Measurements from ENCODE around the gene GPR161. TPM values are rescaled to one million over a fixed set of nuclear protein-coding genes. Genes with fewer than 3 reads are reported as not detected.
"Not testable (repeated sequence)": the region's sequence is repeated elsewhere in the genome, so short reads cannot be mapped to it uniquely, and the experiment has no call there.

Gene GPR161
- polyA plus RNA-seq, 1 donor = 7.7 TPM

- Histone ChIP-seq H3K36me3 (ENCODE audit: control insufficient read depth, insufficient read depth, low read length) (no peaks in the 10 kb centered on the region), H3K4me1 (ENCODE audit: control insufficient read depth, insufficient read depth, low read length) (peaks cover 9% of the 10 kb centered on the region), H3K27me3 (ENCODE audit: control insufficient read depth, insufficient read depth, low read length) (no peaks in the 10 kb centered on the region), H3K9me3 (ENCODE audit: control insufficient read depth, low read depth, low read length) (no peaks in the 10 kb centered on the region), H3K4me3 (ENCODE audit: low read length) (no peak overlapping the region), H3K27ac (ENCODE audit: low read length) (no peak overlapping the region)
- no peak for DNase-seq
- 53% methylated on average over 2 of the region's 2 CpGs for WGBS (ENCODE audit: insufficient coverage, low lambda C conversion rate)
These were observed 31.1 kb upstream of the GPR161 start for GRCh38 chr1:168167806-168168205.

GRCh38 chr1:168164771-168165170 is 28.0 kb upstream of the GPR161 start:
- H3K4me1 ChIP-seq (ENCODE audit: control insufficient read depth, insufficient read depth, low read length) = peaks cover 9% of the 10 kb centered on the region
- H3K4me3 ChIP-seq (ENCODE audit: low read length) = no peak overlapping the region
- H3K36me3 ChIP-seq (ENCODE audit: control insufficient read depth, insufficient read depth, low read length) = no peaks in the 10 kb centered on the region
- no CpG with 5 or more reads among the region's 3 CpGs for WGBS (ENCODE audit: insufficient coverage, low lambda C conversion rate)
- H3K27ac ChIP-seq (ENCODE audit: low read length) = no peak overlapping the region
- peaks cover 5% of the 10 kb centered on the region for H3K9me3 ChIP-seq (ENCODE audit: control insufficient read depth, low read depth, low read length)
- no peaks in the 10 kb centered on the region for H3K27me3 ChIP-seq (ENCODE audit: control insufficient read depth, insufficient read depth, low read length)
- DNase-seq = no peak

DNA sequence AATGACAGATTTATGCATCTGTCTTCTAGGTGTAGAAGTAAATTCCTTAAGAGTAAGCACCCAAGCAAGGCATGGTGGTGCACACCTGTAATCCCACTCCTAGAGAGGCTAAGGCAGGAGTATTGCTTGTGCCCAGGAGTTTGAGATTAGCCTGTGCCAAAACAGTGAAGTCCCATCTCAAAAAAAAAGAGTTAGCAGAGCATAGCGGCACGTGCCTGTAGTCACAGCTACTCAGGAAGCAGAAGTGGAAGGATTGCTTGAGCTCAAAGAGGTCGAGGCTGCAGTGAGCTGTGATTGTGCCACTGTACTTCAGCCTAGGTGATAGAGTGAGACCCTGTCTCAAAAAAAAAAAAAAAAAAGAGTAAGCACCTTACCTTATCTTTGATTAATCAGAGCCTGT is 26.9 kb upstream of the GPR161 start:
- WGBS (ENCODE audit: insufficient coverage, low lambda C conversion rate) = 0% methylated on average over 1 of the region's 3 CpGs
- Histone ChIP-seq H3K36me3 (ENCODE audit: control insufficient read depth, insufficient read depth, low read length) (no peaks in the 10 kb centered on the region), H3K4me3 (ENCODE audit: low read length) (no peak overlapping the region), H3K27me3 (ENCODE audit: control insufficient read depth, insufficient read depth, low read length) (no peaks in the 10 kb centered on the region), H3K27ac (ENCODE audit: low read length) (no peak overlapping the region), H3K4me1 (ENCODE audit: control insufficient read depth, insufficient read depth, low read length) (peaks cover 9% of the 10 kb centered on the region), H3K9me3 (ENCODE audit: control insufficient read depth, low read depth, low read length) (peaks cover 5% of the 10 kb centered on the region)
- peak in 1 of 2 donors; percentile 12 for DNase-seq

GRCh38 chr1:168161459-168161858 is 24.7 kb upstream of the GPR161 start:
- no peaks in the 10 kb centered on the region for H3K27me3 ChIP-seq (ENCODE audit: control insufficient read depth, insufficient read depth, low read length)

DNA sequence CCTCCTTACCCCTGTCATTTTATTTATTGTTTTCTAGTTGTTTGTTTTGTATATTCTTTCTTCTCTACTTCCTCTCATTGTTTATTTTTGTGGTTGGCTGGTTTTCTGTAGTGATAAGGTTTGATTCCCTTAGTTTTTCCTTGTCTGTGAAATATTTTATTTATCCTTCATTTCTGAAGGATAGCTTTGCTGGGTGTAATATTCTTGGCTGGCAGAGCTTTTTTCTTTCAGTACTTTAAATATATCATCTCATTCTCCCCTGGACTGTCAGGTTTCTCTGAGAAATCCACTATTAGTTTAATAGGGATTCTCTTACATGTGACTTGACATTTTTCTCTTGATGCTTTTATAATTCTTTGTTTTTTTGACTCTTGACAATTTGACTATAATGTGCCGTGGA is 23.2 kb upstream of the GPR161 start:
- H3K9me3 ChIP-seq (ENCODE audit: control insufficient read depth, low read depth, low read length) = peaks cover 9% of the 10 kb centered on the region
- 89% methylated on average over 1 of the region's 1 CpG for WGBS (ENCODE audit: insufficient coverage, low lambda C conversion rate)
- no peak for DNase-seq
- no peak overlapping the region for H3K4me3 ChIP-seq (ENCODE audit: low read length)
- H3K36me3 ChIP-seq (ENCODE audit: control insufficient read depth, insufficient read depth, low read length) = no peaks in the 10 kb centered on the region
- H3K27ac ChIP-seq (ENCODE audit: low read length) = no peak overlapping the region
- no peaks in the 10 kb centered on the region for H3K27me3 ChIP-seq (ENCODE audit: control insufficient read depth, insufficient read depth, low read length)
- H3K4me1 ChIP-seq (ENCODE audit: control insufficient read depth, insufficient read depth, low read length) = peaks cover 9% of the 10 kb centered on the region

More at GRCh38 chr1:168161459-168161858, 24.7 kb upstream of the GPR161 start:
- DNase-seq = no peak
- Histone ChIP-seq H3K9me3 (ENCODE audit: control insufficient read depth, low read depth, low read length) (peaks cover 9% of the 10 kb centered on the region), H3K27ac (ENCODE audit: low read length) (no peak overlapping the region), H3K4me1 (ENCODE audit: control insufficient read depth, insufficient read depth, low read length) (peaks cover 9% of the 10 kb centered on the region), H3K4me3 (ENCODE audit: low read length) (no peak overlapping the region), H3K36me3 (ENCODE audit: control insufficient read depth, insufficient read depth, low read length) (no peaks in the 10 kb centered on the region)
- WGBS (ENCODE audit: insufficient coverage, low lambda C conversion rate) = no CpG with 5 or more reads among the region's 2 CpGs

DNA sequence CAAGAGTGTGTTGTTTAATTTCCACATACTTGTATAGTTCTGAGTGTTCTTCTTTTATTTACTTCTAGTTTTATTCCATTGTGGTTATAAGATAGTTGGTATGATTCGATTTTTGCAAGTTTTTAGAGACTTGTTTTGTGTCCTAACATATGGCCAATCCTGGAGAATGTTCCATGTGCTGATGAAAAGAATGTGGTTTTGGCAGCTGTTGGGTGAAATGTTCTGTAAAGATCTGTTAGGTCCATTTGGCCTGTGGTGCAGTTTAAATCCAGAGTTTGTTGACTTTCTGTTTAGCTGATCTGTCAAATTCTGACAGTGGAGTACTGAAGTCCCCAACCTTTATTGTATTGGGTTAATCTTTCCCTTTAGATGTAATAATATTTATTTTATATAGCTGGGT is 22.5 kb upstream of the GPR161 start:
- no peak for DNase-seq
- no peaks in the 10 kb centered on the region for H3K36me3 ChIP-seq (ENCODE audit: control insufficient read depth, insufficient read depth, low read length)
- no peaks in the 10 kb centered on the region for H3K27me3 ChIP-seq (ENCODE audit: control insufficient read depth, insufficient read depth, low read length)
- H3K27ac ChIP-seq (ENCODE audit: low read length) = no peak overlapping the region
- H3K4me3 ChIP-seq (ENCODE audit: low read length) = no peak overlapping the region
- peaks cover 3% of the 10 kb centered on the region for H3K4me1 ChIP-seq (ENCODE audit: control insufficient read depth, insufficient read depth, low read length)
- no CpG with 5 or more reads among the region's 1 CpG for WGBS (ENCODE audit: insufficient coverage, low lambda C conversion rate)
- peaks cover 9% of the 10 kb centered on the region for H3K9me3 ChIP-seq (ENCODE audit: control insufficient read depth, low read depth, low read length)

GRCh38 chr1:168157638-168158037 is 20.9 kb upstream of the GPR161 start:
- Histone ChIP-seq H3K36me3 (ENCODE audit: control insufficient read depth, insufficient read depth, low read length) (no peaks in the 10 kb centered on the region), H3K27ac (ENCODE audit: low read length) (no peak overlapping the region), H3K4me1 (ENCODE audit: control insufficient read depth, insufficient read depth, low read length) (no peaks in the 10 kb centered on the region), H3K27me3 (ENCODE audit: control insufficient read depth, insufficient read depth, low read length) (no peaks in the 10 kb centered on the region), H3K4me3 (ENCODE audit: low read length) (no peak overlapping the region), H3K9me3 (ENCODE audit: control insufficient read depth, low read depth, low read length) (peaks cover 9% of the 10 kb centered on the region)
- no peak for DNase-seq

GRCh38 chr1:168155910-168156309 is 19.2 kb upstream of the GPR161 start:
- peaks cover 9% of the 10 kb centered on the region for H3K9me3 ChIP-seq (ENCODE audit: control insufficient read depth, low read depth, low read length)
- WGBS (ENCODE audit: insufficient coverage, low lambda C conversion rate) = 83% methylated on average over 1 of the region's 4 CpGs

DNA sequence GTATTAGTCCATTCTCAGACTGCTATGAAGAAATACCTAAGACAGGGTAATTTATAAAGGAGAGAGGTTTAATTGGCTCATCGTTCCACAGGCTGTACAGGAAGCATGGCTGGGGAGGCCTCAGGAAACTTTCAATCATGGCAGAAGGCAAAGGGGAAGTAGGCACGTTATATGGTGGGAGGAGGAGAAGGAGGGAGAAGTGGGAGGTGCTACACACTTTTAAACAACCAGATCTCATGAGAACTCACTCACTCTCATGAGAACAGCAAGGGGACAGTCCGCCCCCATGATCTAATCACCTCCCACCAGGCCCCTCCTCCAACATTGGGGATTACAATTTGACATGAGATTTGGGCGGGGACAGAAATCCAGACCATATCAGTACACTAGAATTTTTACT is 18.0 kb upstream of the GPR161 start:
- WGBS (ENCODE audit: insufficient coverage, low lambda C conversion rate) = no CpG with 5 or more reads among the region's 4 CpGs
- not testable (repeated sequence) for H3K9me3 ChIP-seq (ENCODE audit: control insufficient read depth, low read depth, low read length)

More at GRCh38 chr1:168155910-168156309, 19.2 kb upstream of the GPR161 start:
- no peaks in the 10 kb centered on the region for H3K27me3 ChIP-seq (ENCODE audit: control insufficient read depth, insufficient read depth, low read length)
- H3K27ac ChIP-seq (ENCODE audit: low read length) = no peak overlapping the region
- H3K4me3 ChIP-seq (ENCODE audit: low read length) = no peak overlapping the region
- DNase-seq = no peak
- no peaks in the 10 kb centered on the region for H3K36me3 ChIP-seq (ENCODE audit: control insufficient read depth, insufficient read depth, low read length)
- H3K4me1 ChIP-seq (ENCODE audit: control insufficient read depth, insufficient read depth, low read length) = no peaks in the 10 kb centered on the region

GRCh38 chr1:168151935-168152334 is 15.2 kb upstream of the GPR161 start:
- WGBS (ENCODE audit: insufficient coverage, low lambda C conversion rate) = 86% methylated on average over 2 of the region's 4 CpGs
- Histone ChIP-seq H3K27me3 (ENCODE audit: control insufficient read depth, insufficient read depth, low read length) (no peaks in the 10 kb centered on the region), H3K36me3 (ENCODE audit: control insufficient read depth, insufficient read depth, low read length) (no peaks in the 10 kb centered on the region)

More for the DNA sequence above, 18.0 kb upstream of the GPR161 start:
- DNase-seq; H3K27ac ChIP-seq (ENCODE audit: low read length); H3K4me1 ChIP-seq (ENCODE audit: control insufficient read depth, insufficient read depth, low read length); H3K27me3 ChIP-seq (ENCODE audit: control insufficient read depth, insufficient read depth, low read length); H3K4me3 ChIP-seq (ENCODE audit: low read length); H3K36me3 ChIP-seq (ENCODE audit: control insufficient read depth, insufficient read depth, low read length): not testable (repeated sequence)

GRCh38 chr1:168150283-168150682 is 13.6 kb upstream of the GPR161 start:
- WGBS (ENCODE audit: insufficient coverage, low lambda C conversion rate) = no CpG with 5 or more reads among the region's 1 CpG
- no peaks in the 10 kb centered on the region for H3K27me3 ChIP-seq (ENCODE audit: control insufficient read depth, insufficient read depth, low read length)
- no peaks in the 10 kb centered on the region for H3K9me3 ChIP-seq (ENCODE audit: control insufficient read depth, low read depth, low read length)

More at GRCh38 chr1:168151935-168152334, 15.2 kb upstream of the GPR161 start:
- Histone ChIP-seq H3K9me3 (ENCODE audit: control insufficient read depth, low read depth, low read length) (no peaks in the 10 kb centered on the region), H3K27ac (ENCODE audit: low read length) (no peak overlapping the region), H3K4me3 (ENCODE audit: low read length) (no peak overlapping the region), H3K4me1 (ENCODE audit: control insufficient read depth, insufficient read depth, low read length) (no peaks in the 10 kb centered on the region)
- DNase-seq = no peak

More at GRCh38 chr1:168150283-168150682, 13.6 kb upstream of the GPR161 start:
- DNase-seq = no peak
- H3K36me3 ChIP-seq (ENCODE audit: control insufficient read depth, insufficient read depth, low read length) = no peaks in the 10 kb centered on the region
- no peak overlapping the region for H3K27ac ChIP-seq (ENCODE audit: low read length)
- no peak overlapping the region for H3K4me3 ChIP-seq (ENCODE audit: low read length)
- H3K4me1 ChIP-seq (ENCODE audit: control insufficient read depth, insufficient read depth, low read length) = peaks cover 2% of the 10 kb centered on the region

Measured in large intestine (tissue), 3 donors.